C4-2B (cell line): ENCODE data around the gene PRPF6.

Source experiments
- H3K27ac ChIP-seq: fragments of 450-650 bp; 2 replicates; pipeline ENCODE4 v1.5.1; 2017
- ZFX ChIP-seq: fragments of 450-650 bp; IDR thresholded peaks from 2 replicates; pipeline ENCODE4 v1.6.1; 2017
- TF ChIP-seq, protein P1 (sequence below): fragments of 450-650 bp; conservative IDR thresholded peaks from 2 replicates; pipeline ENCODE4 v1.5.1; 2017; ENCODE audit warnings: mild to moderate bottlenecking

PRPF6 gene

GRCh38 chr20:64062596-64063388 lies 81.9 kb downstream of the PRPF6 start, which contains the start of gene TCEA2:
TSS of gene TCEA2 (plus strand) at chr20:64063198. CDS start at chr20:64063313, 115 bp downstream.
- peak; percentile 86; the same call in 1 of the 2 replicates for TF ChIP-seq ZFX
- TF ChIP-seq, protein P1, sequence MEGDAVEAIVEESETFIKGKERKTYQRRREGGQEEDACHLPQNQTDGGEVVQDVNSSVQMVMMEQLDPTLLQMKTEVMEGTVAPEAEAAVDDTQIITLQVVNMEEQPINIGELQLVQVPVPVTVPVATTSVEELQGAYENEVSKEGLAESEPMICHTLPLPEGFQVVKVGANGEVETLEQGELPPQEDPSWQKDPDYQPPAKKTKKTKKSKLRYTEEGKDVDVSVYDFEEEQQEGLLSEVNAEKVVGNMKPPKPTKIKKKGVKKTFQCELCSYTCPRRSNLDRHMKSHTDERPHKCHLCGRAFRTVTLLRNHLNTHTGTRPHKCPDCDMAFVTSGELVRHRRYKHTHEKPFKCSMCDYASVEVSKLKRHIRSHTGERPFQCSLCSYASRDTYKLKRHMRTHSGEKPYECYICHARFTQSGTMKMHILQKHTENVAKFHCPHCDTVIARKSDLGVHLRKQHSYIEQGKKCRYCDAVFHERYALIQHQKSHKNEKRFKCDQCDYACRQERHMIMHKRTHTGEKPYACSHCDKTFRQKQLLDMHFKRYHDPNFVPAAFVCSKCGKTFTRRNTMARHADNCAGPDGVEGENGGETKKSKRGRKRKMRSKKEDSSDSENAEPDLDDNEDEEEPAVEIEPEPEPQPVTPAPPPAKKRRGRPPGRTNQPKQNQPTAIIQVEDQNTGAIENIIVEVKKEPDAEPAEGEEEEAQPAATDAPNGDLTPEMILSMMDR = no peak
- peak within 1 kb of the TSS; percentile 67 for H3K27ac ChIP-seq

GRCh38 chr20:64063389-64064144 lies 82.6 kb downstream of the PRPF6 start:
- H3K27ac ChIP-seq = peak overlapping the region; percentile 67
- TF ChIP-seq, protein P1 = no peak
- TF ChIP-seq ZFX = no peak

GRCh38 chr20:64064145-64064698 lies 83.3 kb downstream of the PRPF6 start:
- no peak for TF ChIP-seq ZFX
- TF ChIP-seq, protein P1 = no peak
- no peak overlapping the region; the same call in 1 of the 2 replicates for H3K27ac ChIP-seq

- H3K27ac ChIP-seq = no peak overlapping the region
- TF ChIP-seq, protein P1 = no peak
- TF ChIP-seq ZFX = no peak
Measured at GRCh38 chr20:64065062-64065973, 84.4 kb downstream of the PRPF6 start.

DNA sequence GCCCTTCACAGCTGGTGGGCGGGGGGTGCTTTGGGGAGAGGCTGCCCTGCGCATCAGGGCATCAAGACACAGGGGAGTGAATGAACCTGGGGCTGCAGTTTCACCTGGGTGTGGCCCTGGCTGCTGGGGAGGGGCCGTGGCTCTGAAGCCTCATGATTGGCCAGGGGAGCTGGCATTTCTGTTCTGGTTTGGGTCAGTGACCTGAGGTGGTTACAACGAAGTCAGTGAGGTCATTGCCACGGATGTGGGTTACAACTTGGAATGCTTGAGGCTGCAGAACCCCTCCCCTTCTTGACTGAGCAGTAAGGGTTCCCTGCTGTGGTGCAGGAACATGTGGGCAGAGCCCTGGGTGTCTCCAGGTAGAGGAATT lies 85.0 kb downstream of the PRPF6 start:
- no peak for TF ChIP-seq ZFX
- TF ChIP-seq, protein P1 = no peak
- no peak overlapping the region for H3K27ac ChIP-seq

GRCh38 chr20:64067005-64067632 lies 86.2 kb downstream of the PRPF6 start:
- TF ChIP-seq, protein P1 = no peak
- no peak for TF ChIP-seq ZFX
- no peak overlapping the region for H3K27ac ChIP-seq
